Stimulated activated effector memory CD8-positive, alpha-beta T cell treated with anti-CD3 and anti-CD28 coated beads, Interleukin-12 subunit alpha, Interleukin-12 subunit beta, amount 100 ng/mL, for 72 hours (primary cell): ENCODE data around the gene RAB4A.

Source experiments
- ATAC-seq: fragments of 150-1000 bp; cut with Tn5 transposase; 2 replicates; pipeline ENCODE4 v1.10.0; 2021
- DNase-seq, 2 donors: peaks; one replicate each; pipeline ENCODE4 v3.0.0; 2021 to 2022; ENCODE audit warnings: low spot score in 2 of 2
- H3K27ac Mint-ChIP-seq: one replicate; pipeline ENCODE4 v1.8.0; 2022; ENCODE audit warnings: mild to moderate bottlenecking, mixed read lengths
- H3K36me3 Mint-ChIP-seq: one replicate; pipeline ENCODE4 v1.8.0; 2022; ENCODE audit warnings: mild to moderate bottlenecking, mixed read lengths
- H3K4me1 Mint-ChIP-seq: one replicate; pipeline ENCODE4 v1.8.0; 2022; ENCODE audit warnings: mixed read lengths
- H3K4me3 Mint-ChIP-seq: one replicate; pipeline ENCODE4 v1.8.0; 2022; ENCODE audit warnings: mild to moderate bottlenecking, mixed read lengths
- H3K9me3 Mint-ChIP-seq: one replicate; pipeline ENCODE4 v1.8.0; 2022; ENCODE audit warnings: mixed read lengths

RAB4A gene

DNA sequence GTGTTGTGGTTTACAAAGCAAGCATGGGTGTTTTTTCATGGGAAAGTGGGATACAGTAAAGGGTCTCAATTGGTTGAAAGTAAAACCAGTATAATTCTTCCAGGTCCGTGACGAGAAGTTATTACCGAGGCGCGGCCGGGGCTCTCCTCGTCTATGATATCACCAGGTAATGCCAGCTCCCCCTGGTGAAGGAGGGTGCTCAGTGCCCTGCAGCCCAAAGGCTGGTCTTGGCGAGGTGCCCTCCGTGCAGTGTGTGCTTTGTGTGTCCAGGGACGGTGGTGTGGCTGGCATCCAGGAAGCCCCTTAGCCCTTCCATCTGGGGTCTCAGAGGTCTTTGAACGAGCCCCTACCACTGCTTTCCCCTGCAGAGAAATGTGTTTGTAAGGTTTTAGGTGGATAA, 24.8 kb downstream of the RAB4A start:
- ATAC-seq (no peak), DNase-seq (no peak)
- Mint-ChIP-seq H3K27ac (no peak overlapping the region), H3K9me3 (no peaks in the 10 kb centered on the region), H3K4me1 (peaks cover 22% of the 10 kb centered on the region), H3K36me3 (peaks cover 57% of the 10 kb centered on the region), H3K4me3 (no peak overlapping the region)

DNA sequence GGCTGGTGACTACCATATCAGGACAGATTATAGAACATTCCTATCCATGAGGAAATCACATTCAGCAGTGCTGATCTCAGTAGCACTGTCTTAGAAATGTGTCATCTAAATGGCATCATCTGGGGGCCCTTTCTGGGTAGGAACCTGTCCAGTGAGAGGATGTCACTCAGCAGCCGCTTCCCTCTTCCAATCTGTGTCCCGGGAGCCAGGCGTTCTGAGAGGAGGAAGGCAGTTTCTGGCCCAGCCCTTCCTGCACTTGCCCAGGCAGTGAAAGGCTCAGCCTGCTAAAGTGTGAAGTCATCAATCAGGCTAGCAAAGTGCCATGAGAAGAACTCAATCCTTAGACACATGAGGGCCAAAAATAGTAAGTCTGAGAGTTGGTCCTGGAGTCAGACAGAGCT, 25.6 kb downstream of the RAB4A start:
- H3K9me3 Mint-ChIP-seq: no peaks in the 10 kb centered on the region
- peaks cover 18% of the 10 kb centered on the region for H3K4me1 Mint-ChIP-seq
- H3K4me3 Mint-ChIP-seq: no peak overlapping the region
- peaks cover 57% of the 10 kb centered on the region for H3K36me3 Mint-ChIP-seq
- DNase-seq (no peak), ATAC-seq (no peak)
- peak overlapping the region; percentile 66 for H3K27ac Mint-ChIP-seq

DNA sequence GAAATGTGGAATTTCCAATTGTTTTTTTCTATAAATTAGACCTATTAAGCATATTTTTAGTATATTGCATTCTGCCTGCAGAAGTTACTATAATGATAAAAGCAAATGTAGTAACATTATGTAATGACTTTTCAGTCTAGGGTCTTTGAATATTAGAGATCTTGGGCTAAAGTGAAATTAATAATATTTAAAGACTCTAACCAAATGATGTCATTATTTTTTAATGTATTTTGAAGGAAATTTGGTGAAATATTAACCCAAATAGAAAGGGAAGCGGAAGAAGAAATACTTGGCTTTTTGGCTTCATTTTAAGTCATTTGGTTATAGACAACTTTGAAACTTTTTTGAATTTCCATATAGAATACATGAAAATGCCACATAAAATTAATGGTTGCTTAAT, 26.8 kb downstream of the RAB4A start:
- DNase-seq: no peak
- peaks cover 18% of the 10 kb centered on the region for H3K4me1 Mint-ChIP-seq
- no peak for ATAC-seq
- no peak overlapping the region for H3K4me3 Mint-ChIP-seq
- H3K27ac Mint-ChIP-seq: no peak overlapping the region
- no peaks in the 10 kb centered on the region for H3K9me3 Mint-ChIP-seq
- peaks cover 64% of the 10 kb centered on the region for H3K36me3 Mint-ChIP-seq

DNA sequence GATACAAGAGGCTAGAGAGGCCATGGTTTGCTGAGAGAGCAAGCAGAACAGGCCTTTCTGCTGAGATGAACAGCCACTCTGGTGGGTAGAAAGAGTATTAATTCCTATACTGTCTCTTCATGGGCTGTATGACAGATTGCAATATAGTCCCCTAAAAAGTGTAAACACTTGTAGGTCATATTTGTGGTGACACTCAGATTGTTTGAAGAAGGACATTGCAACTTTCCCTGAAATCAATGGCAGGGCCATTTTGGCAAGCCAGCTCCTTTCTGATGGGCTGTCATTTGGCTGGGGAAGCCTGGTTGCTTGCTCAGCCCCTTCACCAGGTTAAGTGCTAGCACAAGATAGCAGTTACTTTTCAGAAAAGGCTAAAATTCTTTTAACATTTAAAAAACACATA, 27.5 kb downstream of the RAB4A start:
- peaks cover 71% of the 10 kb centered on the region for H3K36me3 Mint-ChIP-seq
- ATAC-seq (no peak), DNase-seq (no peak)
- no peak overlapping the region for H3K4me3 Mint-ChIP-seq
- no peaks in the 10 kb centered on the region for H3K9me3 Mint-ChIP-seq
- H3K4me1 Mint-ChIP-seq: peaks cover 17% of the 10 kb centered on the region
- H3K27ac Mint-ChIP-seq: no peak overlapping the region

DNA sequence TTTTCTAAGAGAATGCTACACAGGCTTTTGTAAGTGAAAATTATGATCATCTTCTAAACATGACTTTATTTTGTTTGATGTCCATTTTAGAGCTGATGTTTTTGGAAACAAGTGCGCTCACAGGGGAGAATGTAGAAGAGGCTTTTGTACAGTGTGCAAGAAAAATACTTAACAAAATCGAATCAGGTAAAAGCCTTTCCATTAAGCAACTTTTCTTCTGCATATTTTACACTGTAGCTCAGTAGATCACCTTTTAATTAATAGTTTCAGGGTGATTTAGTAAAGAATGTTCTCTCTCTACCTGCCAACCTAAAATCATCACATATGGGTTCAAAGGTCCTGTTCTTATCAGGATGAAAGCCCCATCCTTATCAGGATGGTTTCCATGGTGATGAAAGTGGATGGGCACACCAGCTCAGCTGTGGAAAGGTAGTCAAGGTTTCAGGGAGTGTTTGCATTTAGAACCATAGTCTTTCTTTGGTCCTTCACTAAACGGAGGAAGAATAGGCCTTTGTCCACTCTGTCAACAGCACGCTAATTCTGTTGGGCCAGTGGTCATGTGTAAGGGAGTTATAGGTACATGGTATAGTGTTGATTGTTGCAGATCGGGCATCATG, 28.1 kb downstream of the RAB4A start:
- Mint-ChIP-seq H3K27ac (no peak overlapping the region), H3K4me3 (no peak overlapping the region), H3K9me3 (no peaks in the 10 kb centered on the region), H3K36me3 (peaks cover 73% of the 10 kb centered on the region), H3K4me1 (peaks cover 12% of the 10 kb centered on the region)
- no peak for DNase-seq
- ATAC-seq: no peak

DNA sequence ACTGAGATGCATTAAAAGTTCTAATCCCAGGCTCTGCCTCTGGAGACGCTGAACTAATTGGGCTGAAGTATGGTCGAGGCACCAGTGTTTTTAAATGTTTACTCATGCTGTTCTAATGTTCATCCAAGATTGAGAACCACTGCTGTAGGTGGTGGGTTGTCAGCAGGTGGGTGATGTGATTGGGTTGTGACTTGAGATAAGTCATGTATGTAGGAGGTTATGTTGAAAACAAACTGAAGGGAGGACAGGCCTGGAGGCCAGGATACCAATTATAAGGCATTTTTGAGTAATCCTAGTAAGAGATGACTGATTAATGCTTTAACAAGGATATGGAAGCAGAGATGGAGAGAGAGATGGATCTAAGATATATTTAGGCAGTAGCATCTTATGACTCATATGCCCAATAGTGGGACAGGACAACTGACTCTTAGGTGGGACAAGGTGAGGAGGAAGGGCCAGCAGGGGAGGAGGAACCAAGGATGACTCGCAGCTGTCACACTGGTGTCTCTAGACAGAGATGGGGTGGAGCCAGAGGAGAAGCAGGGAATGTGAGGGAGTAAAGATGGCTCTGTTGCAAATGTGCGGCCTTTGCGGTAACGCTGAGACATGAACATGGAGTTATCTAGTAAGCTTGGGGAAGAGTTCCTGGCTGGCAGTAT, 29.3 kb downstream of the RAB4A start:
- peaks cover 81% of the 10 kb centered on the region for H3K36me3 Mint-ChIP-seq
- no peak overlapping the region for H3K4me3 Mint-ChIP-seq
- peak overlapping the region; percentile 15 for H3K27ac Mint-ChIP-seq
- H3K9me3 Mint-ChIP-seq: no peaks in the 10 kb centered on the region
- DNase-seq (no peak), ATAC-seq (peak; percentile 59)
- H3K4me1 Mint-ChIP-seq: peaks cover 7% of the 10 kb centered on the region

DNA sequence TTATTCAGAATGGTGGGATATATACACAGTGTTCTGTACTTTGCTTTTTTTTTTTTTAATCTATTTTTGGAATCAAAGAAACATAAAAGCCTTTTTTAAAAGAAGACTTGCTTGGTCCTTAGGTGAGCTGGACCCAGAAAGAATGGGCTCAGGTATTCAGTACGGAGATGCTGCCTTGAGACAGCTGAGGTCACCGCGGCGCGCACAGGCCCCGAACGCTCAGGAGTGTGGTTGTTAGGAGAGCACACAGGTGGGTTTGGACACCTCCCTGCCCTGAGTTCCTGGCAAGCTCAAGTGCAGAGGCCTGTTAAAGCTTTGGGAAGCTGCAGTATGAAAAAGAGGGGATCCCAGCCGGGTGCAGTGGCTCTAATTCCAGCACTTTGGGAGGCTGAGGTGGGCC, 31.8 kb downstream of the RAB4A start:
- Mint-ChIP-seq H3K36me3 (peaks cover 80% of the 10 kb centered on the region), H3K9me3 (no peaks in the 10 kb centered on the region), H3K27ac (no peak overlapping the region), H3K4me3 (no peak overlapping the region), H3K4me1 (peaks cover 7% of the 10 kb centered on the region)
- DNase-seq (no peak), ATAC-seq (no peak)

DNA sequence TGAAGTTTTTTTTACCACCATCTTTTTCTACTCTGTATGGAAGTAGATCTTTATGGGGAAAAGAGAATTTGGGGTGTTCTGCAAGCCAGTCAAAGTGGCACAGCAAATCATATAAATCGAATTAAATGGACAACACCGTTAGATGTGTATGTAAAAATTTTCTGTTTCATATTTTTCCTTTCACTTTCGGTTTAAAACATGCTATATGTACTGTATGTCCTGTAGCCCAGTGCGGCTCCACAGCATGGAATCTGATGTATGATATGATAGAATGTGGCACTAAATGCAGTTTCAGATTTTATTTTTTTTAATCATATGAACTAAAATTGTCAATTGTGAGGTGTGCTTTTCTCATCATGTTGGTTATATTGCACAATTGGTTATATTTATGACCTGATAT, 32.9 kb downstream of the RAB4A start:
- Mint-ChIP-seq H3K36me3 (peaks cover 79% of the 10 kb centered on the region), H3K4me1 (peaks cover 12% of the 10 kb centered on the region), H3K4me3 (no peak overlapping the region), H3K9me3 (no peaks in the 10 kb centered on the region), H3K27ac (no peak overlapping the region)
- no peak for DNase-seq
- no peak for ATAC-seq

DNA sequence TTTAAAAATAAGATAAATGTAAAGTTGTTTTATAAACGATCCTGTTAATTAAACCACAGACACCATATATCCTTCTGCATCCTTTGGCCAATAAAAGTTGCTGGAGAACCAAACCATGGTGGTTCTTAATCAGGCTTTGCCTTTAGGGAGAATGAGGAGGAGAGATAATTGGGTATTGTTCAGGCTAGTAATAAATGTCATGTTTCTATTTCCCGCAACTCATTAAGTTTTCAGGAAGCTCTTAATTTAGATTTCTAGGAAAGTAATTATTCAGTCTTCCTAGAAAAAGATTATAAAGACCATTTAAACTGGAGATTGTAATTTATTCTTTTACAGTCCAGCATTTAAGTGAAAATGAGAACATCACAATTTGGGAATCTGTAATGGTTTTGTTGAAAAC, 34.5 kb downstream of the RAB4A start:
- H3K27ac Mint-ChIP-seq: no peak overlapping the region
- peaks cover 64% of the 10 kb centered on the region for H3K36me3 Mint-ChIP-seq

DNA sequence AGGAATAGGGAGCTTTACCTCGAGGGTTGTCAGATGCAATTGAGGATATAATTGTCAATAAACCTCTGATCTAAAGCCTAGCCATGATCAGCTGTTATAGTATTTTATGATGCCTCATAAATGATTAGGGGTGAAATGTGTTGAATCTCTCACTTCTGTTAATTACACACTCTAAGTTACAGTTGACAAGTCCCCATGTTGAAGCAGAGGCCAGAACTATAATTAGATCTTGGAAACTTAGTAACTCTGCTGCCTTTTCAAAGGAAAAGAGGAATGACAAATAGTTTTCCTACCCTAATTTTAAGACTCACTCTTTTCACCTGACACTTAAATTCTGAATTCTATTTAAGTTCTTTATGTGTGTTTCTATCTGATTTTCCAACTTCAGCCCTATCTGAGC, 38.2 kb downstream of the RAB4A start:
- Mint-ChIP-seq H3K27ac (peak overlapping the region; percentile 80), H3K4me3 (no peak overlapping the region), H3K9me3 (no peaks in the 10 kb centered on the region), H3K4me1 (peaks cover 6% of the 10 kb centered on the region), H3K36me3 (peaks cover 36% of the 10 kb centered on the region)
- no peak for DNase-seq
- no peak for ATAC-seq

More for the DNA sequence above, 34.5 kb downstream of the RAB4A start:
- DNase-seq (no peak), ATAC-seq (no peak)
- no peak overlapping the region for H3K4me3 Mint-ChIP-seq
- H3K4me1 Mint-ChIP-seq: peaks cover 9% of the 10 kb centered on the region
- H3K9me3 Mint-ChIP-seq: no peaks in the 10 kb centered on the region

DNA sequence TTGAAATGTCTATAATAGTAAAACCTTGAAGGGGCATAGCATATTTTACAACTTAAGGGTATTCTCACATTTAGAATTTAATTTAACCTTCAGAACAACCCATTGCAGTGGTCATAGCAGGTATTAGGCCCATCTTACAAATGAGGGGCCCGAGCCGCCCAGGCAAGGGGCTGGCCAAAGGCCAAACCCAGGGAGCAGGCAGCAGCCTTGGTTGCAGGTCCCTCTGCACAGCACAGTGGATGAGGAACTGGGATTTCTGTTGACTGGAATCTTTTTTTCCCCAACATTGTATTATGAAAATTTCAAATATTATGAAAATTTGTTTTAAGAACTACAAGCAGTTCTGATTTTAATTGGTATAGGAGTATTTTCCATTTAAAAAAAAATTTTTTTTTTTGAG, 38.8 kb downstream of the RAB4A start:
- ATAC-seq (no peak), DNase-seq (no peak)
- H3K27ac Mint-ChIP-seq: no peak overlapping the region
- no peaks in the 10 kb centered on the region for H3K9me3 Mint-ChIP-seq
- no peak overlapping the region for H3K4me3 Mint-ChIP-seq
- peaks cover 6% of the 10 kb centered on the region for H3K4me1 Mint-ChIP-seq
- peaks cover 29% of the 10 kb centered on the region for H3K36me3 Mint-ChIP-seq

DNA sequence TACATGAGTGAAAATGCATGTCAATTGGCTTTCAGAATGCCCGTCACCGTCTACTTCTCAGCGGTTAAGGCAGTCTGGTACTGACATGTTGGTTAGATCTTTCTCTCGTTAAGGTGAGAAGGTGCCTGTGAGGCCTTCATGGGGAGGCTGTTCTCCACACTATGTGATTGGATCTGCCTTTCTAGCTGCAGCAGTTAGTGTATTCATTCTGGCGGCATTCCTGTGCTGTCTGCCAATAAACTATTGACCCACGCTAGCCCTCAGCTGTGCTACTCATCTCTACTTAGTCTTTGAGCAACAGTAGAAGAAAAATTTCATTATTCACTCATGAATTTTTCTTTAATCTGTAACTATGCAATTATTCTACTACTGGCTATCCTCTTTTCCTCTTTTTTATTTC, 39.9 kb downstream of the RAB4A start:
- Mint-ChIP-seq H3K27ac (no peak overlapping the region), H3K4me3 (no peak overlapping the region), H3K4me1 (peaks cover 6% of the 10 kb centered on the region), H3K36me3 (peaks cover 25% of the 10 kb centered on the region), H3K9me3 (no peaks in the 10 kb centered on the region)
- ATAC-seq (no peak), DNase-seq (no peak)

DNA sequence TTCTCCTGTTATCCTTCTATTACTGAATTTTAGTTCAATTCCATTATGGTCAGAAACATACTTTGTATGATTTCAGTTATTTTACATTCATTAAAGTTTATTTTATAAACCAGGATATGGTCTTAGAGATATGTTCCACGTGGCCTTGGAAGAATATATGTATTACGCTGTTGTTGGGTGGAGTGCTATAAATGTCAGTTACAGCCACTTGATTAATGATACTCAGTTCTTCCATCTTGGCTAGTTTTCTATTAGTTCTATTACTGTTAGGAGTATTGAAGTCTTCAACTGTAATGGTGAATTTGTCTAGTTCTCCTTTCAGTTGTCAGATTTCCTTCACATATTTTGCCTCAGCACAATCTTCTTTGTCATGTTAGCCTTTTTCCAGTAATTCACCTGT, 45.3 kb downstream of the RAB4A start:
- no peaks in the 10 kb centered on the region for H3K4me1 Mint-ChIP-seq
- H3K9me3 Mint-ChIP-seq: no peaks in the 10 kb centered on the region
- no peak for DNase-seq
- no peak overlapping the region for H3K27ac Mint-ChIP-seq
- peaks cover 33% of the 10 kb centered on the region for H3K36me3 Mint-ChIP-seq
- no peak overlapping the region for H3K4me3 Mint-ChIP-seq
- no peak for ATAC-seq

DNA sequence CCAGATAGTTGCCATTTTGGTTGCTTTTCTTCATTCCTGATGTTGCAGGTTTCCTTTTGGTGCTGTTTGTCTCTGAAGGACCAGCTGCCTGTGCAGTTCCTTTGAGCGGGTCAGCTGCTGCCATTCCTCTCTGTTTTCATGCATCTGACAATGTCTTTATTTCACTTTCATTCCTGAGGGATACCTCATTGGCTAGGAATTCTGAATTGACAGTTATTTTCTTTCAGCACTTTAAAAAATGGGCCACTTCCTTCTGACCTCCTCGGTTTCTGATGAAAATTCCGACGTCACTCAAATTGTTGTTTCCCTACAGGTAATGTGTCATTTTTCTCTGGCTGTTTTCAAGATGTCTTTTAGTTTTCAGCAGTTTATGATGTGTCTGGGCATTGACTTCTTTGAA, 47.1 kb downstream of the RAB4A start:
- Mint-ChIP-seq H3K4me3 (no peak overlapping the region), H3K9me3 (no peaks in the 10 kb centered on the region), H3K36me3 (peaks cover 46% of the 10 kb centered on the region), H3K27ac (no peak overlapping the region), H3K4me1 (no peaks in the 10 kb centered on the region)
- no peak for DNase-seq
- no peak for ATAC-seq

DNA sequence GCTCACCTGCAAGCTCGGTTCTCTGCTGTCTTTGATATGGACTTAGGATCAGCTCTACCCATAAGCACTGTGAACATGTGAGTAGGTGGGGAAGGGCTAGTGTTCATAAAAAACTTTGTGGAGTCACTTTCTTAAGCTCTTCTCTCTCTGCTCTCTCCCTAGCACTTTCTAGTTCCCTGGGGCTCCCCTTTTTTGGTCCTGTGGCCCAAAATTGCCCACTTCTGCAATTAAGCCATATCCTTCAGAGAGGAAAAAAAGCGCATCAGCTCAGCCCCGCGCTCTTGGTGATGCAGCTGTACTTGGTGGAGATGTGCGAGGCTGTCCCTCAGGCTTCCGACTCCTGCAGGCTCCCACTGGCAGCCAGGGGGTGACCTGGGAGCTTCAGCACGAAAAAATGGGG, 48.6 kb downstream of the RAB4A start:
- Mint-ChIP-seq H3K36me3 (peaks cover 60% of the 10 kb centered on the region), H3K9me3 (no peaks in the 10 kb centered on the region), H3K4me3 (no peak overlapping the region), H3K4me1 (no peaks in the 10 kb centered on the region), H3K27ac (no peak overlapping the region)
- DNase-seq (no peak), ATAC-seq (no peak)

DNA sequence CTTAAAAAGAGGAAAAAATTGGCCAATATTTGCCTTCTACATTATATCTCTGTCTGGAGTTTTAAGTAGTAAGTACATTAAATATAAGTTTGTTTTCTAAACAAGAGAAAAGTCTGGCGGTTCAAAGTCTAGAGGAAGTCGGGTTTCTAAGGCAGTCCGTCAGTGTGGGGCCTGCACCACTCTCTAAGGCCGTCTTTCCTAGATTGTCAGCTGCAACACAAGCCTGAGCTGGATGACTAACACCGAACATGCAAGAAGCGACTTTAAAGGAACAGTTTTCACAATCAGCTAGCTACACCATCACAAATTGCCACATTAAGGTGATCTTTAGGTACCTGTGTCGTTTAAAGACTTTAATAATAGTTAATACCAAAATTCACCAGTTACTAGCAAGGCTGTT, 52.3 kb downstream of the RAB4A start:
- ATAC-seq (no peak), DNase-seq (no peak)
- no peaks in the 10 kb centered on the region for H3K9me3 Mint-ChIP-seq
- no peak overlapping the region for H3K27ac Mint-ChIP-seq
- no peak overlapping the region for H3K4me3 Mint-ChIP-seq
- peaks cover 24% of the 10 kb centered on the region for H3K4me1 Mint-ChIP-seq
- H3K36me3 Mint-ChIP-seq: peaks cover 87% of the 10 kb centered on the region
